ENCODE data around the gene DUSP7. TPM values are rescaled to one million over a fixed set of nuclear protein-coding genes. Genes with fewer than 3 reads are reported as not detected.
"Not testable (repeated sequence)": the region's sequence is repeated elsewhere in the genome, so short reads cannot be mapped to it uniquely, and the experiment has no call there.

Gene DUSP7
- total and polyA plus RNA-seq, 10 donors, result 5.4 to 68.6 (median 36.2) TPM

DNA sequence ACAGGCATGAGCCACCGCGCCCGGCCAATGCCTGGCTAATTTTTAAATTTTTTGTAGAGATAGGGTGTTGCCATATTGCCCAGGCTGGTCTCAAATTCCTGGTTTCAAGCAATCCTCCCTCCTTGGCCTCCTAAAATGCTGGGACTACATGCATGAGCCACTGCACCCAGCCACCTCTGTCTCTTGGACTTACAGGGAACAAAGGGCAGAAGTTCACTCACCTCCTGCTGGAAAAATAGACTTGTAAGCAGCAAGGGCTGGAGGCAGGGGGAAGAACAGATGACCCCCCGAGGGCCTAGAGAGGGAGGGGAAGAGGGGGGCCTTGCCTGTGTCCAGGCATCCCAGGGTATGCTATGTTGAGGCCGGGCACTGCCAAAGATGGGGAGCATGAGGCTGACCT is 22.2 kb downstream of the DUSP7 start:
- Histone ChIP-seq H3K4me3 (no peak overlapping the region), H3K4me1 (peaks cover 0 to 7% (median 1%) of the 10 kb centered on the region in 6 donors), H3K36me3 (no peaks in the 10 kb centered on the region), H3K27me3 (replicated peaks in 1 of 7) (no peaks in the 10 kb centered on the region), H3K27ac (no peak overlapping the region), H3K9me3 (no peaks in the 10 kb centered on the region)
- intact Hi-C loops (cut with DNase I; ENCODE audit: low total_unique reads), result no loop called here
- no peak for DNase-seq
- WGBS, 5 donors, result 83 to 97% (median 92%) methylated on average over 5 of the region's 5 CpGs
- TF ChIP-seq POLR2A (IDR thresholded peaks at IDR 0.05) (no peak), POLR2AphosphoS5 (IDR thresholded peaks at IDR 0.05) (no peak)
- TF ChIP-seq, protein P1, sequence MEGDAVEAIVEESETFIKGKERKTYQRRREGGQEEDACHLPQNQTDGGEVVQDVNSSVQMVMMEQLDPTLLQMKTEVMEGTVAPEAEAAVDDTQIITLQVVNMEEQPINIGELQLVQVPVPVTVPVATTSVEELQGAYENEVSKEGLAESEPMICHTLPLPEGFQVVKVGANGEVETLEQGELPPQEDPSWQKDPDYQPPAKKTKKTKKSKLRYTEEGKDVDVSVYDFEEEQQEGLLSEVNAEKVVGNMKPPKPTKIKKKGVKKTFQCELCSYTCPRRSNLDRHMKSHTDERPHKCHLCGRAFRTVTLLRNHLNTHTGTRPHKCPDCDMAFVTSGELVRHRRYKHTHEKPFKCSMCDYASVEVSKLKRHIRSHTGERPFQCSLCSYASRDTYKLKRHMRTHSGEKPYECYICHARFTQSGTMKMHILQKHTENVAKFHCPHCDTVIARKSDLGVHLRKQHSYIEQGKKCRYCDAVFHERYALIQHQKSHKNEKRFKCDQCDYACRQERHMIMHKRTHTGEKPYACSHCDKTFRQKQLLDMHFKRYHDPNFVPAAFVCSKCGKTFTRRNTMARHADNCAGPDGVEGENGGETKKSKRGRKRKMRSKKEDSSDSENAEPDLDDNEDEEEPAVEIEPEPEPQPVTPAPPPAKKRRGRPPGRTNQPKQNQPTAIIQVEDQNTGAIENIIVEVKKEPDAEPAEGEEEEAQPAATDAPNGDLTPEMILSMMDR (IDR thresholded peaks at IDR 0.05 in 8 of 11, conservative IDR thresholded peaks at IDR 0.05 in 3 of 11), result no peak

DNA sequence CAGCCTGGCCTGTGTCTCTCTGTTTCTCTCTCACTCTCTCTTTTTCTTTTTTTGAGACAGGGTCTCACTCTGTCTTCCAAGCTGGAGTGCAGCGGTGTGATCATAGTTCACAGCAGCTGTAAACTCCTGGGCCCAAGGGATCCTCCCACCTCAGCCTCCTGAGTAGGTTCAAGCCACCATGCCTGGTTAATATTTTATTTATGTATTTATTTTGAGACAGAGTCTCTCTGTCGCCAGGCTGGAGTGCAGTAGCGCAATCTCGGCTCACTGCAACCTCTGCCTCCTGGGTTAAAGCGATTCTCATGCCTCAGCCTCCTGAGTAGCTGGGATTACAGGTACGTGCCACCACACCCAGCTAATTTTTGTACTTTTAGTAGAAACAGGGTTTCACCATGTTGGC is 22.6 kb downstream of the DUSP7 start:
- peaks cover 0 to 12% (median 4%) of the 10 kb centered on the region in 6 donors for H3K4me1 ChIP-seq
- intact Hi-C loops (cut with DNase I; ENCODE audit: low total_unique reads); H3K4me3 ChIP-seq; H3K27me3 ChIP-seq (replicated peaks in 1 of 7); H3K9me3 ChIP-seq; DNase-seq; H3K27ac ChIP-seq; H3K36me3 ChIP-seq: not testable (repeated sequence)
- 77 to 98% (median 96%) methylated on average over 6 of the region's 6 CpGs for WGBS, 5 donors

DNA sequence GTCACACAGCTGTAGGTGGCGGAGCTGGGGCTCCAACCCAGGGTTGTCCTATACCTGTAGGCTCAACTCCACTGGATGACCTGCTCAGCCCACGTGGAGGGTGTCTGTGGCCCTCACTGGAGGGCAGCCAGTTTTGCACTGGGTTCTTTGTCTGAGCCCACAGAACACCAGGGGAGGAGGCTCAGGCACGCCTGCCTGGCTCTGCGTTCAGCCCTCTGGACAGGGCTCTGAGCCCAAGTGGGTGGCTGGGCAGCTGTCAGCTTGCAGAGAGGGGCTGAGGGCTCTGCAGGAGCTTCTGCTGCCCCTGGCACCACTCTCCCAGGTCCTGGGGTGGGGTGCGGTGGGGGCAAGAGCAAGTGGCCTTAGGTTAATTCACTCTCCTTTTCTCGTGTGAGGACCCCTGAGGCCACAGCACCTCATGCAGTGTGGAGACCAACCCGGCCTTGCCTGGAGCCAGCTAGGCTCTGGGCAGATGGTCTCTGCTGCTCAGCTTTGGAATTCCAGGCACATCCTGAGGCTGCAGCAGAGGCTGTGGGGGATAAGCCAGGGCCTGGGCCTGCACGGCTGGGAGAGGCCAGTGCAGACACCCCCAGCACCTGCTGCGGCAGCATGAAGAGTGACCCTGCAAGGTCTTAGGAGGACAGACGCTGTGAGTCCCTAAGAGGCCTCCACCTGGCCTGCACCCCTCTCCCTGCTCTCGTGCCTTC is 23.5 kb downstream of the DUSP7 start:
- Histone ChIP-seq H3K4me3 (no peak overlapping the region), H3K4me1 (peaks cover 0 to 18% (median 8%) of the 10 kb centered on the region in 6 donors), H3K27me3 (replicated peaks in 1 of 7) (no peaks in the 10 kb centered on the region), H3K27ac (no peak overlapping the region), H3K9me3 (no peaks in the 10 kb centered on the region), H3K36me3 (no peaks in the 10 kb centered on the region)
- intact Hi-C loops (cut with DNase I; ENCODE audit: low total_unique reads), result no loop called here
- no peak for DNase-seq
- WGBS, 5 donors, result 85 to 93% (median 91%) methylated on average over 9 to 11 of the region's 11 CpGs
- TF ChIP-seq, protein P1 (IDR thresholded peaks at IDR 0.05 in 8 of 11, conservative IDR thresholded peaks at IDR 0.05 in 3 of 11), result no peak
- no peak for TF ChIP-seq POLR2AphosphoS5 (IDR thresholded peaks at IDR 0.05)
- TF ChIP-seq POLR2A (IDR thresholded peaks at IDR 0.05), result no peak

DNA sequence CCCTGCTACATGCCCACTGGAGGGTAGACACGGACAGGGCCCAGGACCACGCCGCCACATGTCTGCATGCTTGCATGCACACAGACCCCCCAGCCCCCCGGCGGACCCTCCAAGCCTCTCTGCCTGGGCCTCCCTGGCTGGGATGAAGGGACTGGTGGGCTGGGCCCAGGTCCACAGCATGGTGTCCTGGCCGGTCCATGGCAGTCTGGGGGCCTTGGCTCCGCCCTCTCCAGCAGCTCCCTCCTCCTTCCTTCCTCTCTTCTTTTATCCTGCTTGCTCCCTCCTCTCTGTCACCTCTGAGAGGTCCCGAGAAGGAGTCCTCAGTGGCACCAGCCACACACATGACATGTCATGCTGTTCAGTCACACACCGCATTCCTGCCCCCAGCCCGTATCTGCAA is 24.5 kb downstream of the DUSP7 start:
- intact Hi-C loops (cut with DNase I; ENCODE audit: low total_unique reads), result no loop called here
- TF ChIP-seq POLR2AphosphoS5 (IDR thresholded peaks at IDR 0.05), result no peak
- no peaks in the 10 kb centered on the region for H3K27me3 ChIP-seq (replicated peaks in 1 of 7)
- H3K9me3 ChIP-seq, result no peaks in the 10 kb centered on the region
- no peak for DNase-seq
- H3K27ac ChIP-seq, result no peak overlapping the region
- H3K4me3 ChIP-seq, result no peak overlapping the region
- peaks cover 0 to 18% (median 8%) of the 10 kb centered on the region in 6 donors for H3K4me1 ChIP-seq
- WGBS, 5 donors, result 89 to 96% (median 92%) methylated on average over 9 to 10 of the region's 10 CpGs
- no peaks in the 10 kb centered on the region for H3K36me3 ChIP-seq

DNA sequence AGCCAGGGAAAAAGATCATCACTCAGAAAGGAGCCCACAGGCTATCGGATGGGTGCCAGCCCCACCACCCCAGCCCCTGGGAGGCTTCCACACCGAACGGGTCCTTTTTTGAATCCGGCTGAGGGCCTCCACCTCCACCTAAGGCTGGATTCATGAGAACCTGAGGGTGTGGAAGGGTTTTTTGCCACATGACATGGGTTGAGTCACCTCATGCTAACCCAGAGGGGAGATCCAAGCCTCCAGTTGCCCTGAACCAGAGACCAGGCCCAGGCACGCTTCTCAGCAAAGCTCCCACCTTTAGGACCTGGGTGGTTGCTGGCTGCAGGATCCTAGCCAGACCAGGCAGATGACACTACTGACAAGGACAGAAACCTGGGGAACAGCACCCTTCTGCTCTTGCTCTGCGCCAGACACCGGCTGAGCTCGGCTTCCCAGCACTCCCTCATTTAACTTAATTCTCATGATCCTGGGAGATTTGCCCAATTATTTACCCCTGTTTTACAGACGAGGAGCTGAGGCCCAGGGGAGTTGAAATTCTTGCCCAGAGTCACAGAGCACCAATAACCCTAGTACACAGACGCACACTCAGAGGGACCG is 25.6 kb downstream of the DUSP7 start:
- Histone ChIP-seq H3K36me3 (no peaks in the 10 kb centered on the region), H3K9me3 (no peaks in the 10 kb centered on the region), H3K4me3 (no peak overlapping the region), H3K4me1 (peaks cover 0 to 23% (median 11%) of the 10 kb centered on the region in 6 donors), H3K27ac (no peak overlapping the region), H3K27me3 (replicated peaks in 1 of 7) (no peaks in the 10 kb centered on the region)
- TF ChIP-seq, protein P1 (IDR thresholded peaks at IDR 0.05 in 8 of 11, conservative IDR thresholded peaks at IDR 0.05 in 3 of 11), result no peak
- TF ChIP-seq POLR2AphosphoS5 (IDR thresholded peaks at IDR 0.05) (no peak), POLR2A (IDR thresholded peaks at IDR 0.05) (no peak)
- 90 to 96% (median 91%) methylated on average over 11 of the region's 11 CpGs for WGBS, 5 donors
- DNase-seq, result no peak
- intact Hi-C loops (cut with DNase I; ENCODE audit: low total_unique reads), result no loop called here

Data from spleen (tissue), 11 donors.